GM19023 (cell line): ENCODE data around the gene DDR2.

Experiments used
- ATAC-seq: cut with Tn5 transposase; IDR thresholded peaks from one replicate; pipeline ENCODE4 v1.9.1; 2021; ENCODE audit warnings: mild to moderate bottlenecking, moderate library complexity; ENCODE audit not compliant: unreplicated experiment

Gene DDR2

GRCh38 chr1:162629077-162629627 lies 3.1 kb upstream of the DDR2 start:
- ATAC-seq = no peak

GRCh38 chr1:162629651-162630050 lies 2.6 kb upstream of the DDR2 start:
- no peak for ATAC-seq

GRCh38 chr1:162631546-162632191 lies 595 bp upstream of the DDR2 start:
- no peak for ATAC-seq

GRCh38 chr1:162632698-162633080 lies 425 bp downstream of the DDR2 start:
- no peak for ATAC-seq

GRCh38 chr1:162633081-162633762 lies 958 bp downstream of the DDR2 start:
- peak; percentile 57 for ATAC-seq

- ATAC-seq = no peak
These were observed 3.2 kb downstream of the DDR2 start for GRCh38 chr1:162635418-162635817.

- ATAC-seq = no peak
These were observed 7.5 kb downstream of the DDR2 start for GRCh38 chr1:162639718-162640117.

GRCh38 chr1:162641114-162641513 lies 8.8 kb downstream of the DDR2 start:
- no peak for ATAC-seq

- no peak for ATAC-seq
These were observed 12.7 kb downstream of the DDR2 start for GRCh38 chr1:162644986-162645314.

- no peak for ATAC-seq
These were observed 13.4 kb downstream of the DDR2 start for GRCh38 chr1:162645666-162646065.

GRCh38 chr1:162649583-162649982 lies 17.3 kb downstream of the DDR2 start:
- ATAC-seq = no peak

- ATAC-seq = no peak
These were observed 22.8 kb downstream of the DDR2 start for GRCh38 chr1:162654915-162655620.

GRCh38 chr1:162656266-162656665 lies 24.0 kb downstream of the DDR2 start:
- ATAC-seq = no peak

- no peak for ATAC-seq
These were observed 28.3 kb downstream of the DDR2 start for GRCh38 chr1:162660574-162660973.

GRCh38 chr1:162661336-162661735 lies 29.1 kb downstream of the DDR2 start:
- ATAC-seq = no peak

- ATAC-seq = no peak
These were observed 29.7 kb downstream of the DDR2 start for GRCh38 chr1:162662013-162662412.

- ATAC-seq = peak; percentile 53
These were observed 30.8 kb downstream of the DDR2 start for GRCh38 chr1:162663086-162663485.

GRCh38 chr1:162663589-162664106 lies 31.4 kb downstream of the DDR2 start:
- ATAC-seq = peak; percentile 53

GRCh38 chr1:162666006-162666645 lies 33.9 kb downstream of the DDR2 start:
- ATAC-seq = no peak

- no peak for ATAC-seq
These were observed 35.3 kb downstream of the DDR2 start for GRCh38 chr1:162667381-162668080.
